HG03135 (cell line): ENCODE data around the gene PAPPA2.

Experiments
- ATAC-seq: cut with Tn5 transposase; IDR thresholded peaks from one replicate; pipeline ENCODE4 v1.9.1; 2021; ENCODE audit warnings: mild to moderate bottlenecking, moderate library complexity; ENCODE audit not compliant: unreplicated experiment

The PAPPA2 gene

GRCh38 chr1:176682830-176683535, 220.0 kb downstream of the PAPPA2 start:
- ATAC-seq, result no peak

- peak; percentile 79 for ATAC-seq
These were observed 228.6 kb downstream of the PAPPA2 start for GRCh38 chr1:176691251-176692228.

GRCh38 chr1:176692431-176692830, 229.5 kb downstream of the PAPPA2 start:
- ATAC-seq, result no peak

GRCh38 chr1:176692988-176693696, 230.2 kb downstream of the PAPPA2 start:
- no peak for ATAC-seq

GRCh38 chr1:176693697-176694329, 230.8 kb downstream of the PAPPA2 start:
- ATAC-seq, result no peak

GRCh38 chr1:176694713-176695112, 231.7 kb downstream of the PAPPA2 start:
- no peak for ATAC-seq

GRCh38 chr1:176696109-176696508, 233.1 kb downstream of the PAPPA2 start:
- no peak for ATAC-seq

GRCh38 chr1:176696689-176697088, 233.7 kb downstream of the PAPPA2 start:
- no peak for ATAC-seq

GRCh38 chr1:176699821-176700220, 236.8 kb downstream of the PAPPA2 start:
- ATAC-seq, result no peak

- no peak for ATAC-seq
These were observed 238.3 kb downstream of the PAPPA2 start for GRCh38 chr1:176701151-176701866.

GRCh38 chr1:176702901-176703300, 239.9 kb downstream of the PAPPA2 start:
- no peak for ATAC-seq

GRCh38 chr1:176705585-176705984, 242.6 kb downstream of the PAPPA2 start:
- no peak for ATAC-seq

GRCh38 chr1:176717066-176717750, 254.2 kb downstream of the PAPPA2 start:
- no peak for ATAC-seq

- ATAC-seq, result no peak
These were observed 256.5 kb downstream of the PAPPA2 start for GRCh38 chr1:176719447-176719846.

GRCh38 chr1:176720838-176721237, 257.9 kb downstream of the PAPPA2 start:
- ATAC-seq, result no peak

- no peak for ATAC-seq
These were observed 270.7 kb downstream of the PAPPA2 start for GRCh38 chr1:176733661-176734060.

GRCh38 chr1:176735201-176735600, 272.2 kb downstream of the PAPPA2 start:
- no peak for ATAC-seq

- no peak for ATAC-seq
These were observed 273.0 kb downstream of the PAPPA2 start for GRCh38 chr1:176736015-176736414.

GRCh38 chr1:176741181-176741580, 278.2 kb downstream of the PAPPA2 start:
- no peak for ATAC-seq

GRCh38 chr1:176742322-176742721, 279.3 kb downstream of the PAPPA2 start:
- ATAC-seq, result no peak
